GM18526 (cell line): ENCODE measurements around the gene ACSS2.

ENCODE experiments used
- POLR2A ChIP-seq: IDR thresholded peaks from 3 replicates; pipeline ENCODE4 v1.6.1; 2011; ENCODE audit not compliant: insufficient read length; ENCODE audit errors: extremely low read depth

Gene ACSS2

DNA sequence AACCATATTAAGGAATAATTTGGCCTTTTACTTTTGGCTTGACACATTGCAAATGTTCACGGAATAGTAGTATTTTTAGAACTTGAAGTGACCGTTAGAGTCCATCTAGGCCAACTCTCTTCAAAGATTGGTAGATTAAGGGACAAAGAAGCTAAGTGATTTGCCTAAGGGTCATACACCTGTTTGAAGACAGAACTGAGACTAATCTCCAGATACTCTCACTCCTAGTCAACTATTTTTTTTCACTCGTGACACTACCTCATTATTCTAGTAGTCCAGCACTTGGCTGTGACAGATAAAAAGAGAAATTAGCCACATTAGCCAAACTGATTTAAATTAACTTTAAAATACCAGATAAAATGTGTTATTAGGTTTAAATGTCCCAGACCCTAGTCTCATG, 10.6 kb downstream of the ACSS2 start:
- no peak for TF ChIP-seq POLR2A

DNA sequence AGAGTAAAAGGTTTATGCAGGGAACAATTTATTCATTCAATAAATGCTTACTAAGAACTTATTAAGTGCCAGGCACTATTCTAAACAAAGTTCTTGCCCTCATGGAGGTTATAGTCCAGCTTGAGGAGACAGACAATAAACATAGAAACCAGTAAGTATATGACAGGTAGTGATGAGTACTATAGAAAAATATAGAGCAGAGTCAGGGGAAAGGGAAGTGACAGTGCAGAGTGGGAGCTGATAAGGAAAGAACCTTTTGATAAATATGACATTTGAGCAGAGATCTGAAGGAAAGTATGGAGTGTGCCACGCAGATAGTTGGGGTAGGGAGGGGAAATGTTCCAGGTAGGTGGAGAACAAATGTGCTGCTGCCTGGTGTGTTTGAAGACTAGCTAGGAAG, 12.1 kb downstream of the ACSS2 start:
- TF ChIP-seq POLR2A: no peak

DNA sequence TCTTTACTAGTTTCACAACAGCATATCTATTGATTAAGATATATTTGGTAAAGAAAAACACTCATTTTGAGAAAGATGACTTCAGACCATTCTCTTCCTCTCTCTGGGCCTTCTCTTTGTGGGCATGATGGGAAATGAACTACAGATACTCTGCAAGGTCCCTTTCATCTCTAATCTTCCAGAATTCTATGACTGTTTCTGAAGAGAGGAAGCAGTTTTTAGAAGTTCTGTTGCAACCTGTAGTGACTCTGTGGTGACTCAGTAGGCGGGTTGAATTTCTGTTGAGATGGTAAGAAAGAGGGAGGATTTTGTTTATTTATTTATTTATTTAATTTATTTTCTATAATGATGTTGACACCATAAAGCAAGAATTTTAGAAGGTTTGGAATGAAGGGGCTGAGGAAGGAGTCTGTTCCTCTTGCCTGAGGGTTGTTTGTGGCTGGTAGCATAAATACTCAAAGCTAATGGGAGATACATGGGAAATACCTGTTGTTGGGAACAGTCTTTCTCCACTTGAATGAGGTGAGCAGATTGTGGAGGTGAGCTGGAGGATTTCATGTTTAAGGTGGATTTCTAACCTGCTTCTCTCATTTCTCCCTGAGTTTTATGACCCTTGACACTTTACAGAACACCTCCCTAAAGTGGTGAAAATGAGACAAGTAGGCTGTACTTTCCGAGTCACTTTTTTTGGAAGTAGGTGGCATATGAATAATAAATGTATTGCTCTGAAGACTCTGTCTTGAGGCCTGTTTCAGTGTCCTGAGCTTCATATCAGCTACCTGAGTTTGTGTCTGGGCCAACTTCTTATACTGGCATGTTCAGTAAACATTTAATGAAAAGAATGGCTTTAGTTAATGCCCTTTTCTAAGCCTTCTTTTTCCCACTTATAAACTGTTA, 15.0 kb downstream of the ACSS2 start:
- TF ChIP-seq POLR2A: no peak

DNA sequence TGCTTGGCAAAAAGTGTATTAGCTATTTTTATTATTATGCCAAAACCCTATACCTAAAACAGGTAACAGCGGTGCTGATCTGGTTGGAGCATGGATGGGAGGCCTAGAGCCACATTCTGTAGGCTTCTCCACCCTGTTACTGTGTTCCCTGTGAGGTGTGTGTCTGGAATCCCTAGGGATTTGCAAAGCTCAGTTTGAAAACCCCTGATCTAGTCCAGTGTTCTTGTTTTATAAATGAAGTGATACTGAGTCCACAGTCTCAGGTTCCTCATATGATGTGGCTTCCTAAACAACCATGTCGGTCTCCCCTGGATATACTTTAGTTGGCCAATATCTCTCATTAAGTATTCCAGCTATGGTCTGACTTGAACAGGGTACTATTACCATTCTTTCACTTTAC, 16.3 kb downstream of the ACSS2 start:
- TF ChIP-seq POLR2A: no peak

DNA sequence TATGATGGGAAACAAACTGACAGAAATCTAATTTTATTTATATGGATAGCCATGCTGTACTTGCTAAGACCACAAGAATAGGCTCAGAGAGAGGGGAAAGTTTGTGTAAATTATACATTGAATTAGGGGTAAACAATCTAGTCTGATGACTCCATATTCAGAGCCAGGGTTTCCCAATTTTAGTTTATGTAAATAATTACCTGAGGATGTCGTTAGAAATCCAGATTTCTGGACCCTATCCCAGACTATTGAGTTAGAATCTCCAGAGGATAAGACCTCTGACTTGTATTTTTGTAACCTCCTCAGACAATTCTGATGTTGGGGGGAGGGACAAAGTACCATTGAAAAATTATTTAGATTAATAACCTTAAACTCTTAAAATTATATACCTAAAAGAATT, 18.3 kb downstream of the ACSS2 start:
- no peak for TF ChIP-seq POLR2A

DNA sequence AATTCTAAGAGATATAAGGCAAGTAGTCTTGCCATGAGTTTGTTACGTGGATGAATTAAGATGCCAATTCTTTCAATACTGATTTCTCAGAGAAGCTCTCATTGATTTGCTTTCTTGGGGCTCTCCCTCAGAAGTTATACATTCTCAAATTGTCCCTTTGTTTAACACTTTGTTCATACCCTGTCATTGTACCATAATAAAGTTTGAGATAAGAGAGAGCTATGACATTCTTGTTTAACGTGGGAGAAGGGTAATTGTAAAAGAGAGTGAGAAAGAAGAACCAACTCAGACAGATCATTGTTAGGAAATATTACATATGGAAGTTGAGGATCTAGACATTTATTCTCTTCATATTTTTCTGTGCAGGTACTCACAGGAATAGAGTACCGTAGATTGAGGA, 19.1 kb downstream of the ACSS2 start:
- TF ChIP-seq POLR2A: no peak

DNA sequence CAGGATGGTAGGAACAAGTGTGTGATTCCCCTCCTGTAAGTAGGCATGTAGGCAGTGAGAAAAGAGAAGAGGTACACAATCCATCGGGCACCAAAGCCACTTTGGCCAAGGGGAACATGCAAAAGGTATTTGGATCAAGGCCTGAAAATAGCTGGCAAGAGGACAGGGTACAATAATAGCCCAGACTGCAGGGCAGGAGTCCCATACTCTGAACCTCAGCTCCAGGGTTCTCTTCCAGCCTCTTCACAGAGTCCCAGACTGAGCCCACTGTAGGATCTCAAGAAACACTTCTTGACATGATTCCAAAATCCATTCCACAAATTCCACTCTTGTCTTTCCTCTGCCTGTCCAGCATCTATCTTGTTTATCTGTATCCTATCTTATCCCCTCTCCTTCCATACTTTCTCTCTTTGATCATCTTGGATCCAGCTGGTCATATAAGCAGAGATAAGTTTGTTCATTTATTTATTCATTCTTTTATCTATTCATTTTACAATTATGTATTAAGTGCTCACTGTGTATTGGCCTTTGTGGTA, 19.7 kb downstream of the ACSS2 start:
- TF ChIP-seq POLR2A: no peak

DNA sequence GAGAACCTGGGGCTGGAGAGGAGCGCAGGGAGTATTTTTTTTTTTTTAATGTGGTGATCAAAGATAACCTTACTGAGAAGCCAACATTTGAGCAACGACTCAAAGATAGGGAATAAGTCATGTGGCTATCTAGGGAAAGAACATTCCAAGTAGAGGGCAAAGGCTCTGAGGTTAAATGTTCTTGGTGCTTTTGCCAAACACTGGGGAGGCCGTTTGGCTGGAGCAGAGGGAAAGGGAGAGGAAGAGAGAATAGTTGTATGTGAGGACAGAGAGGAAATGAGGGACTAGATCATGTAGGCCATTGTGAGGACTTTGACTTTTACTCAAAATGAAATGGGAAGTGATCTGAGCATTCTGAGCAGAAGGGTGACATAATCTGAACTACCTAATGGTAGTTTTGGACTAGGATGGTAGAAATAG, 27.8 kb downstream of the ACSS2 start:
- no peak for TF ChIP-seq POLR2A

DNA sequence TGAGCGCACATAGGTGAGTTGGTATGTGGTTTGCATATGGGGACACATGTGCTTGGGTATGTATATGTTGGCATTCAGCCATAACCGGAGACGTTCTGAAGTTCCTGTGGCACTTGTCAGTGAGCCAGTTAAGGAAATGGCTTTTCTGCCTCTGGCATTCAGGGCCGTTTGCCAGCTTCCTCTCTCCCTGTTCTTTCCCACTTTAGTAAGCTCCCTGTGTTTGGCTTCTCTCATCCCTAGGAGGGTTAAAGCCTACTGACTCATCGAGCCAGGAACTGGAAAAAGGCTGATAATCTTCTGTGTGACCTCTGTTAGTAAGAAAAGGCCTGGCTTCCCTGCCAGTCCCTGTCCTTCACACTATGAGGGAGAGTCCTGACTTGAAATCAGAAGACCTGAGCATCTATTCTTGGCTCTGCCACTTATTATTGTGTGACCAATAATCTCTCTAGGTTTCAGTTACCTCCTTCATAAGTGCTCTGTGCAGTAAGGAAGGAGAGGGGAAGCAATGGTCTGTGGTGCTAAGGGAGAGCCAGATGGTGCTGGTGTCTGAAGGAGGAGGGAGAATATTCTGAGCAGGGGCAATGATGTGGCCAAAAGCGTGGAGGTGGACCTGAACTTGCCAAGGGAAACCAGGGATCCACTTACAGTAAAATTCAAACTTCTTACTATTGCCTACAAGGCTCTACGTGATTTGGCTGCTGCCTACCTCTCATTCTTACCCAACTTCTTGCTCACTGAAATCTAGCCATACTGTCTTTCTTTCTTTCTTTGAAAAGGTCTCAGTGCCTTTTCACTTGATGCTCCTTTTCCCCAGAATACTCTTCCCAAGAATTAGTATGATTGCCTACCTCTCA, 31.4 kb downstream of the ACSS2 start:
- no peak for TF ChIP-seq POLR2A

DNA sequence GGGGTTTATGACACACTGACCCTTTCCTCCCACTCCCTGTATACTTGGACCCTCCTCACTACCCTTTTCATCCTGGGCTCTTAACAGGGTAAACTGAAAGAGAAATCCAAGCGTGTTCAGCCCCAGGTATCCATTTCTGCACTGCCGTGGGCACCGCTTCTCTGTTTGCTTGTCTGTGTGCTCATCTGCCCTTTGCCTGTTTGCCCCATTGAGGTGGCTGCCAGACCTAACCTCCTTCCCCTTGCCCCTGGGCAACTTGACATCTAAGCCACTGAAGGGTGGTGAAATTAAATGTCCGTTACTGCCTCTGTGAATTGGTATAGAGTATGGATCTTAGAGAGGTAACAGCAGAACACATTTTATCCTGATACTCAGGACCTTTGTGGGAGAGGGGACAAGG, 38.7 kb downstream of the ACSS2 start:
- TF ChIP-seq POLR2A: no peak

DNA sequence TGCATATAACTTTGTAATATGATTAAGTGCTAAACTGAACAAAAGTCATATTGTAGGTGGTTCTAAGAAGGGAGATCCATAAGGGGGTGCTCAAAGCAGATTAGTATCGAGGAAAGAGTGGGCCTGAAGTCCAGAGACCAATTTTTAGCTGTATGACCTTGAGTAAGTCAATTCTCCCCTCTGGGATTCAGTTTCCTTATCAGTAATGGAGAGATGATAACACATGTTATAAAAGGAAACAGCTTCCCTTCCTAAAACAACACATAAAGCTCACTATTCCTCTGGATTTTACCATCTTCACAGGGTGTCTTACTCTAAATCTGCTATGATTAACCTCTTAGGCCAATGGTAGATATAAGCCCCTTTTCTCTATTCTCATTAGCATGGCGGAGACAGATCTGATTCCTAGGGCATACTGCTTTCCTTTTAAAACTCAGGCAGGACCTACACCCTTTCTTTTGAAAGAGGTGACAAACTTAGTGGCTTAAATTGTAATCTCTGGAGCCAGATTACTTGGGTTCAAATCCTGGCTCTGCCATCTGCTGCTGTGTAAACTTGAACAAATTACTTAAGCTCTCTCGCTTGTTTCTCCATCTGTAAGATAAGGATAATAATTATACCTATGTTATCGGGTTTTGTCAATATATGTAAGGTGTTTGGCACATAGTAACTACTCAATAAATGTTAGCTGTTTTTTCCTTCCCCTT, 39.5 kb downstream of the ACSS2 start:
- no peak for TF ChIP-seq POLR2A

DNA sequence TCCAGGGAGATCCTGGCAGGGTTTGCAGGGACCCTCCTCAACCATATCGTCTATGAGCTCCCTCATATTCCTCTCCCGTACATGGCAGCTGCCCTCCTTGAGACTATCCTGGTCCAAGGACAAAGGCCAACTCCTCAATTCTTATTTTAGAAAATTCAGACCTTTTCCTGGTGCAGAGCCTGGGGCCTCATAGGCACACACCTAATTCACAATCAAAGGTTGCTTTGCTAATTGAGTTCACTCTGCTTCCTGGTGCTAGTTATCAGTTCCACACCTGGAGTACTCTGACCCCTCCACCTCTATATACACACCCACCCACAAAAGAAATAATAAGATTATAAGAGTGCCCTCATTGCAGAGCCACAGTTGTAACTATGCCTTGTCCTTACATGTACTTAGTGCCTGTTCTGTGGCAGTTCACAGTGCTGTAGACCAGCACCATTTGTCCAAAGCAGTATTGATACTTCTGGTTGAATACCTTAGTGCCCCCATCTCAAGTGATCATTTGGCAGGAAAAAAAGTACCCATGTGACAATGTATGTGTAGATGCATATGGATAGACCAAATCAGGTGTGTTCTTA, 40.5 kb downstream of the ACSS2 start:
- TF ChIP-seq POLR2A: no peak

DNA sequence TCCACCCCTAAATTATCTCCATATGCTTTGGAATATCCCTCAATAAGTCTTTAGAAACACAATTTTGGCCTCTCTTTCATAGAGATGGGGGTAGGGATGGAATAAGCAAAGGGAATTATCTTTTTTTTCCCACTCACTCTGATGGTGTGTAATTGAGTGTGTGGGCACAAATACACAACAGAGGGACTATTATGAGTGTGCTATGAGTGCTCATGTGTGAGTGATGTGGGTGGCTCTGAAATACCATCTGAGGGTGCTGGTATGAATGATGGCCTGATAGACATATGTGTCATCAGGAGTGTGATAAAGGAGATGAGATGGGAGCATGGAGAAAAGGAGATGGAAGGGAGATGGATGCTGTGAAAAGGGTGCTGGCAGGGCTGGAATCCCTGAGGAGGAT, 43.6 kb downstream of the ACSS2 start:
- no peak for TF ChIP-seq POLR2A

DNA sequence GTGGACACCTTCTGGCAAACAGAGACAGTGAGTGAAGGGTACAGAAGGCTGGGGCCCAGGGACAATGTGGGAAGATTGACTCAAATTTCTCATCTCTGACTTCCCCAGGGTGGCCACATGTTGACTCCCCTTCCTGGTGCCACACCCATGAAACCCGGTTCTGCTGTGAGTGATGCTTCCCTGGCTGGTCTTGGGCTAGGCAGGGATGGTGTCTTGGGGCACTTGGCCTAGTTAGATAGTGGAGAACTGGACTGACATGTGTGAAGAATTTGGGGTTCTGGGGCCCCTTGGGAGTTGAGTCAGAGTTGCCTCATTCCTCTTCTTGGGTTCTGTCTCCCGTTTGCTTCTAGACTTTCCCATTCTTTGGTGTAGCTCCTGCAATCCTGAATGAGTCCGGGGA, 45.0 kb downstream of the ACSS2 start:
- TF ChIP-seq POLR2A: no peak
